Activated CD8-positive, alpha-beta memory T cell treated with anti-CD3 and anti-CD28 coated beads, Interleukin-2, amount 10 ng/mL, durations not matched to agents 7 days and 5 days (primary cell): ENCODE measurements around the gene TTYH2. TPM values are rescaled to one million over a fixed set of nuclear protein-coding genes. Genes with fewer than 3 reads are reported as not detected.

Source experiments
- ATAC-seq: fragments of 150-1000 bp; cut with Tn5 transposase; one replicate; pipeline ENCODE4 v1.10.0; 2021; ENCODE audit warnings: moderate library complexity
- CTCF ChIA-PET: fragments of 350-600 bp; sonication (Branson Sonifier 250); formaldehyde crosslinking; loops from one replicate; lab custom pipeline; 2021; ENCODE audit warnings: antibody characterized with exemption; lab: Charles Lee
- DNase-seq: peaks from one replicate; pipeline ENCODE4 v3.0.0-alpha.2; 2020
- H3K27ac Mint-ChIP-seq: one replicate; pipeline ENCODE4 v1.8.0; 2021; ENCODE audit warnings: mild to moderate bottlenecking, mixed read lengths
- H3K27me3 Mint-ChIP-seq: one replicate; pipeline ENCODE4 v1.8.0; 2021; ENCODE audit warnings: mixed read lengths
- H3K36me3 Mint-ChIP-seq: one replicate; pipeline ENCODE4 v1.8.0; 2021; ENCODE audit warnings: mild to moderate bottlenecking, mixed read lengths
- H3K4me1 Mint-ChIP-seq: one replicate; pipeline ENCODE4 v1.8.0; 2021; ENCODE audit warnings: mixed read lengths
- H3K4me3 Mint-ChIP-seq: one replicate; pipeline ENCODE4 v1.8.0; 2021; ENCODE audit warnings: mild to moderate bottlenecking, moderate library complexity, mixed read lengths
- H3K9me3 Mint-ChIP-seq: one replicate; pipeline ENCODE4 v1.8.0; 2022; ENCODE audit warnings: low read depth, mixed read lengths
- total RNA-seq, 2 experiments: library from RNA; stranded (reverse); gene quantifications; one replicate each; pipeline ENCODE4 v1.2.3, GENCODE V29; 2021

TTYH2 gene
- total RNA-seq, 2 experiments from 2014 or later = 7.1 to 12.8 TPM

- Mint-ChIP-seq H3K36me3 (no peaks in the 10 kb centered on the region), H3K27me3 (no peaks in the 10 kb centered on the region), H3K9me3 (no peaks in the 10 kb centered on the region), H3K27ac (no peak overlapping the region), H3K4me3 (no peak overlapping the region), H3K4me1 (no peaks in the 10 kb centered on the region)
- CTCF ChIA-PET = interaction anchor here (1.1 to 2.0 kb wide), 2 partner anchors 13 to 23 kb away, joined by 3 to 6 read pairs; no protein-coding TSS in a partner anchor
- no peak for ATAC-seq
- no peak for DNase-seq
Observed at GRCh38 chr17:74222399-74222798, 9.0 kb downstream of the TTYH2 start.

GRCh38 chr17:74223901-74224300 lies 10.5 kb downstream of the TTYH2 start:
- Mint-ChIP-seq H3K27ac (no peak overlapping the region), H3K4me3 (no peak overlapping the region), H3K27me3 (no peaks in the 10 kb centered on the region), H3K4me1 (no peaks in the 10 kb centered on the region), H3K9me3 (no peaks in the 10 kb centered on the region), H3K36me3 (no peaks in the 10 kb centered on the region)
- DNase-seq = no peak
- CTCF ChIA-PET = interaction anchor here (0.7 kb wide), 1 partner anchor 46 kb away, joined by 8 read pairs; no protein-coding TSS in a partner anchor
- ATAC-seq = no peak

- Mint-ChIP-seq H3K9me3 (no peaks in the 10 kb centered on the region), H3K27ac (no peak overlapping the region), H3K36me3 (no peaks in the 10 kb centered on the region), H3K4me3 (no peak overlapping the region), H3K27me3 (no peaks in the 10 kb centered on the region), H3K4me1 (no peaks in the 10 kb centered on the region)
- ATAC-seq (no peak), DNase-seq (no peak)
- CTCF ChIA-PET = no interaction called here
Observed at GRCh38 chr17:74224959-74225725, 11.8 kb downstream of the TTYH2 start.

GRCh38 chr17:74226252-74226651 lies 12.9 kb downstream of the TTYH2 start:
- CTCF ChIA-PET = no interaction called here
- Mint-ChIP-seq H3K4me3 (no peak overlapping the region), H3K36me3 (no peaks in the 10 kb centered on the region), H3K4me1 (no peaks in the 10 kb centered on the region), H3K27me3 (no peaks in the 10 kb centered on the region), H3K9me3 (no peaks in the 10 kb centered on the region), H3K27ac (no peak overlapping the region)
- DNase-seq (no peak), ATAC-seq (no peak)

GRCh38 chr17:74227271-74228080 lies 14.1 kb downstream of the TTYH2 start:
- Mint-ChIP-seq H3K27ac (no peak overlapping the region), H3K4me3 (no peak overlapping the region), H3K4me1 (no peaks in the 10 kb centered on the region), H3K27me3 (no peaks in the 10 kb centered on the region), H3K9me3 (no peaks in the 10 kb centered on the region), H3K36me3 (no peaks in the 10 kb centered on the region)
- CTCF ChIA-PET = no interaction called here
- DNase-seq = no peak
- no peak for ATAC-seq

GRCh38 chr17:74228306-74228978 lies 15.1 kb downstream of the TTYH2 start:
- no peaks in the 10 kb centered on the region for H3K9me3 Mint-ChIP-seq
- DNase-seq = no peak
- no peaks in the 10 kb centered on the region for H3K4me1 Mint-ChIP-seq
- H3K27ac Mint-ChIP-seq = no peak overlapping the region
- H3K4me3 Mint-ChIP-seq = no peak overlapping the region
- no peaks in the 10 kb centered on the region for H3K36me3 Mint-ChIP-seq
- H3K27me3 Mint-ChIP-seq = no peaks in the 10 kb centered on the region
- ATAC-seq = no peak
- CTCF ChIA-PET = interaction anchor here (1.4 kb wide), 1 partner anchor 68 kb away, joined by 5 read pairs; no protein-coding TSS in a partner anchor

GRCh38 chr17:74230896-74231295 lies 17.5 kb downstream of the TTYH2 start:
- Mint-ChIP-seq H3K27ac (no peak overlapping the region), H3K36me3 (no peaks in the 10 kb centered on the region), H3K27me3 (no peaks in the 10 kb centered on the region), H3K4me3 (no peak overlapping the region), H3K4me1 (no peaks in the 10 kb centered on the region), H3K9me3 (no peaks in the 10 kb centered on the region)
- no peak for ATAC-seq
- CTCF ChIA-PET = no interaction called here
- DNase-seq = no peak

GRCh38 chr17:74231928-74232907 lies 18.8 kb downstream of the TTYH2 start:
- CTCF ChIA-PET = interaction anchor here (1.1 kb wide), 1 partner anchor 64 kb away, joined by 4 read pairs; no protein-coding TSS in a partner anchor
- Mint-ChIP-seq H3K9me3 (no peaks in the 10 kb centered on the region), H3K36me3 (no peaks in the 10 kb centered on the region), H3K4me1 (no peaks in the 10 kb centered on the region), H3K4me3 (no peak overlapping the region), H3K27ac (no peak overlapping the region), H3K27me3 (no peaks in the 10 kb centered on the region)
- no peak for ATAC-seq
- no peak for DNase-seq

GRCh38 chr17:74233937-74234336 lies 20.6 kb downstream of the TTYH2 start:
- H3K9me3 Mint-ChIP-seq = no peaks in the 10 kb centered on the region

GRCh38 chr17:74234486-74234885 lies 21.1 kb downstream of the TTYH2 start:
- ATAC-seq (no peak), DNase-seq (no peak)
- H3K9me3 Mint-ChIP-seq = no peaks in the 10 kb centered on the region
- no peaks in the 10 kb centered on the region for H3K27me3 Mint-ChIP-seq
- H3K27ac Mint-ChIP-seq = no peak overlapping the region
- CTCF ChIA-PET = no interaction called here
- no peaks in the 10 kb centered on the region for H3K36me3 Mint-ChIP-seq
- no peak overlapping the region for H3K4me3 Mint-ChIP-seq
- no peaks in the 10 kb centered on the region for H3K4me1 Mint-ChIP-seq

More at GRCh38 chr17:74233937-74234336, 20.6 kb downstream of the TTYH2 start:
- DNase-seq = no peak
- H3K27me3 Mint-ChIP-seq = no peaks in the 10 kb centered on the region
- H3K36me3 Mint-ChIP-seq = no peaks in the 10 kb centered on the region
- no peak overlapping the region for H3K27ac Mint-ChIP-seq
- no peaks in the 10 kb centered on the region for H3K4me1 Mint-ChIP-seq
- ATAC-seq = no peak
- no peak overlapping the region for H3K4me3 Mint-ChIP-seq
- CTCF ChIA-PET = no interaction called here

GRCh38 chr17:74235040-74235581 lies 21.7 kb downstream of the TTYH2 start:
- no peak for DNase-seq
- no peaks in the 10 kb centered on the region for H3K9me3 Mint-ChIP-seq
- CTCF ChIA-PET = no interaction called here
- no peaks in the 10 kb centered on the region for H3K27me3 Mint-ChIP-seq
- H3K27ac Mint-ChIP-seq = no peak overlapping the region
- no peaks in the 10 kb centered on the region for H3K36me3 Mint-ChIP-seq
- no peaks in the 10 kb centered on the region for H3K4me1 Mint-ChIP-seq
- no peak for ATAC-seq
- H3K4me3 Mint-ChIP-seq = no peak overlapping the region

GRCh38 chr17:74235911-74236371 lies 22.6 kb downstream of the TTYH2 start:
- Mint-ChIP-seq H3K9me3 (no peaks in the 10 kb centered on the region), H3K27ac (no peak overlapping the region), H3K27me3 (no peaks in the 10 kb centered on the region), H3K4me1 (no peaks in the 10 kb centered on the region), H3K36me3 (no peaks in the 10 kb centered on the region), H3K4me3 (no peak overlapping the region)
- CTCF ChIA-PET = no interaction called here
- DNase-seq (no peak), ATAC-seq (no peak)
